ENCODE data around the gene USP47.

USP47 gene

GRCh38 chr11:11937433-11937832 is 95.7 kb downstream of the USP47 start:
- DNase-seq (ENCODE audit: low read depth): no peak

- no peak for DNase-seq (ENCODE audit: low read depth)
Measured at GRCh38 chr11:11937957-11938356, 96.2 kb downstream of the USP47 start.

GRCh38 chr11:11940551-11940950 is 98.8 kb downstream of the USP47 start:
- DNase-seq (ENCODE audit: low read depth): no peak

GRCh38 chr11:11942668-11943067 is 100.9 kb downstream of the USP47 start:
- no peak for DNase-seq (ENCODE audit: low read depth)

- no peak for DNase-seq (ENCODE audit: low read depth)
Measured at GRCh38 chr11:11944444-11944843, 102.7 kb downstream of the USP47 start.

GRCh38 chr11:11946180-11946579 is 104.4 kb downstream of the USP47 start:
- DNase-seq (ENCODE audit: low read depth): no peak

GRCh38 chr11:11946878-11947277 is 105.1 kb downstream of the USP47 start:
- no peak for DNase-seq (ENCODE audit: low read depth)

GRCh38 chr11:11947825-11948224 is 106.1 kb downstream of the USP47 start:
- DNase-seq (ENCODE audit: low read depth): no peak

- no peak for DNase-seq (ENCODE audit: low read depth)
Measured at GRCh38 chr11:11948242-11948947, 106.6 kb downstream of the USP47 start.

GRCh38 chr11:11949482-11949881 is 107.7 kb downstream of the USP47 start:
- DNase-seq (ENCODE audit: low read depth): no peak

- DNase-seq (ENCODE audit: low read depth): no peak
Measured at GRCh38 chr11:11952036-11952435, 110.3 kb downstream of the USP47 start.

- no peak for DNase-seq (ENCODE audit: low read depth)
Measured at GRCh38 chr11:11956006-11956405, 114.2 kb downstream of the USP47 start.

- DNase-seq (ENCODE audit: low read depth): no peak
Measured at GRCh38 chr11:11958403-11959231, 116.8 kb downstream of the USP47 start.

GRCh38 chr11:11959601-11960000 is 117.8 kb downstream of the USP47 start:
- no peak for DNase-seq (ENCODE audit: low read depth)

- DNase-seq (ENCODE audit: low read depth): no peak
Measured at GRCh38 chr11:11960687-11961086, 118.9 kb downstream of the USP47 start.

GRCh38 chr11:11961399-11962028 is 119.7 kb downstream of the USP47 start:
- DNase-seq (ENCODE audit: low read depth): no peak

- DNase-seq (ENCODE audit: low read depth): no peak
Measured at GRCh38 chr11:11963067-11963466, 121.3 kb downstream of the USP47 start.

- no peak for DNase-seq (ENCODE audit: low read depth)
Measured at GRCh38 chr11:11963842-11964773, 122.3 kb downstream of the USP47 start.

GRCh38 chr11:11964774-11965150 is 123.0 kb downstream of the USP47 start:
- no peak for DNase-seq (ENCODE audit: low read depth)

GRCh38 chr11:11965192-11965591 is 123.4 kb downstream of the USP47 start:
- no peak for DNase-seq (ENCODE audit: low read depth)

GRCh38 chr11:11965656-11966353 is 124.0 kb downstream of the USP47 start:
- no peak for DNase-seq (ENCODE audit: low read depth)

Measured in stimulated activated CD8-positive, alpha-beta memory T cell treated with anti-CD3 and anti-CD28 coated beads, Interleukin-12 subunit alpha, Interleukin-12 subunit beta, amount 100 ng/mL, for 4 hours (primary cell).